ENCODE results near the gene ABI2.

DNA sequence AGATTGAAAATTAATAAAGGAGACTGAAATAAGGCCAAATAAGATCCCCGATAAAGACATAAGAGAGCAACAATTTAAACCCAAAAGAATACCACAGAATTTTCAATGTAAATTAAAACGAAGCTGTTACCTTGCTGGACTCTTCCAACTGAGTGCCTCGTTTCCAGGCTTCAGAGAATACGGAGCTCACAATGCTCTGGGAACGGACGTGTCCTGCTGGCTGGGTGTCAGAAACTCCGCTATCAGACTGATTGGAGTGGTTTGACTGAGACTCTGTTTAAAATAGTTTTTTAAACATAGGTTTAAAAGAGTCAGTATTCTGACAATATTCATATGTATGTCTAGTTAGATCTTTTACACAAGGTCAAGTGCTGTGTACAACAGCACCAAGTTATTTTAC is 116.5 kb downstream of the ABI2 start:
- TF ChIP-seq, protein P1, sequence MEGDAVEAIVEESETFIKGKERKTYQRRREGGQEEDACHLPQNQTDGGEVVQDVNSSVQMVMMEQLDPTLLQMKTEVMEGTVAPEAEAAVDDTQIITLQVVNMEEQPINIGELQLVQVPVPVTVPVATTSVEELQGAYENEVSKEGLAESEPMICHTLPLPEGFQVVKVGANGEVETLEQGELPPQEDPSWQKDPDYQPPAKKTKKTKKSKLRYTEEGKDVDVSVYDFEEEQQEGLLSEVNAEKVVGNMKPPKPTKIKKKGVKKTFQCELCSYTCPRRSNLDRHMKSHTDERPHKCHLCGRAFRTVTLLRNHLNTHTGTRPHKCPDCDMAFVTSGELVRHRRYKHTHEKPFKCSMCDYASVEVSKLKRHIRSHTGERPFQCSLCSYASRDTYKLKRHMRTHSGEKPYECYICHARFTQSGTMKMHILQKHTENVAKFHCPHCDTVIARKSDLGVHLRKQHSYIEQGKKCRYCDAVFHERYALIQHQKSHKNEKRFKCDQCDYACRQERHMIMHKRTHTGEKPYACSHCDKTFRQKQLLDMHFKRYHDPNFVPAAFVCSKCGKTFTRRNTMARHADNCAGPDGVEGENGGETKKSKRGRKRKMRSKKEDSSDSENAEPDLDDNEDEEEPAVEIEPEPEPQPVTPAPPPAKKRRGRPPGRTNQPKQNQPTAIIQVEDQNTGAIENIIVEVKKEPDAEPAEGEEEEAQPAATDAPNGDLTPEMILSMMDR (IDR thresholded peaks at IDR 0.05; ENCODE audit: low read depth, low read length, missing input control): no peak
- TF ChIP-seq YY1 (IDR thresholded peaks at IDR 0.05) (no peak), JUND (IDR thresholded peaks at IDR 0.05) (no peak), MAX (IDR thresholded peaks at IDR 0.05) (no peak)

Measured in liver (tissue), 3 donors.